ENCODE measurements around the gene CLPSL1.

CLPSL1 gene

GRCh38 chr6:35795453-35796071 lies 14.7 kb downstream of the CLPSL1 start:
- DNase-seq (ENCODE audit: low read depth in 3 of 3): no peak

GRCh38 chr6:35796236-35796635 lies 15.4 kb downstream of the CLPSL1 start:
- DNase-seq (ENCODE audit: low read depth in 3 of 3): no peak

GRCh38 chr6:35797837-35798526 lies 17.2 kb downstream of the CLPSL1 start:
- no peak for DNase-seq (ENCODE audit: low read depth in 3 of 3)

- no peak for DNase-seq (ENCODE audit: low read depth in 3 of 3)
These were observed 17.9 kb downstream of the CLPSL1 start for GRCh38 chr6:35798706-35799105.

- no peak for DNase-seq (ENCODE audit: low read depth in 3 of 3)
These were observed 20.3 kb downstream of the CLPSL1 start for GRCh38 chr6:35801148-35801547.

GRCh38 chr6:35804996-35805736 lies 24.3 kb downstream of the CLPSL1 start, which contains the start of gene LHFPL5:
Gene LHFPL5 (plus strand): TSS chr6:35805352. CDS start chr6:35805671, 319 bp downstream.
- DNase-seq (ENCODE audit: low read depth in 3 of 3): peak in 1 of 3 experiments; percentile 42

DNA sequence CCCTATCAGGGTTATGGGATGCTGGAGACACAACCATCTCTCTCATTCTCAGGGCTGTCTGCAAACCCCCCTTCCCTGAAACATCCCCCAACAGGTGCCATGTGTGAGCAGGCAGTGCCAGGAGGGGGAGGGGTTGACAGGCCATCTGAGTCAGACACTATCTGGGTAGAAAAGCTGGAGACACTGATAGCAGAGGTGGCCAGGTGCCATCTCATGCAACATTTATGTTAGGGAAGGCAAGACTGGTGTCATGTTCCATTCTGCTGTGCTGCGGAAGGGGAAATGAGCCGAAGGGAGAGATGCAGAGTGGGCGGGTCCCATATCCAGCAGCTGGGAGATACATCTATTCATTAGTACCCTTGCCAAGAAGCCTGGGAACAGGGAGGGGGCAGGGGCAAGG lies 27.9 kb downstream of the CLPSL1 start:
- DNase-seq (ENCODE audit: low read depth in 3 of 3): no peak

GRCh38 chr6:35809809-35810208 lies 29.0 kb downstream of the CLPSL1 start:
- no peak for DNase-seq (ENCODE audit: low read depth in 3 of 3)

GRCh38 chr6:35810971-35811698 lies 30.3 kb downstream of the CLPSL1 start:
- no peak for DNase-seq (ENCODE audit: low read depth in 3 of 3)

DNA sequence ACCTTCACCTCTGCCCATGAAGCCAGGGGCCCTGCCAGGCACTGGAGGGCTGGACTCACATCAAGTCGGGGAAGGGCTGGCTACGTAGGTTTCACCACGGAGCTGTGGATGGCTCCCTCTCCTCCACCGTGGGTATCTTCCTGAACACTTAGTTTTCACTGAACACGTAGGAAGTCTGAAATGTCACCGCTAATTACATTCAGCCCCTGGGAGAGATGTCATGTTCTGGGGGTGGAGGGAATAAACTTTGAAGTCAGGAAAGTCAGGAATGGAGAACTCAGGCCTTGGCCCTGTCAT lies 30.8 kb downstream of the CLPSL1 start:
- DNase-seq (ENCODE audit: low read depth in 3 of 3): no peak

GRCh38 chr6:35817515-35817914 lies 36.7 kb downstream of the CLPSL1 start:
- DNase-seq (ENCODE audit: low read depth in 3 of 3): no peak

GRCh38 chr6:35823601-35824000 lies 42.8 kb downstream of the CLPSL1 start:
- no peak for DNase-seq (ENCODE audit: low read depth in 3 of 3)

- DNase-seq (ENCODE audit: low read depth in 3 of 3): no peak
These were observed 43.9 kb downstream of the CLPSL1 start for GRCh38 chr6:35824552-35825192.

- no peak for DNase-seq (ENCODE audit: low read depth in 3 of 3)
These were observed 48.5 kb downstream of the CLPSL1 start for GRCh38 chr6:35829306-35829705.

DNA sequence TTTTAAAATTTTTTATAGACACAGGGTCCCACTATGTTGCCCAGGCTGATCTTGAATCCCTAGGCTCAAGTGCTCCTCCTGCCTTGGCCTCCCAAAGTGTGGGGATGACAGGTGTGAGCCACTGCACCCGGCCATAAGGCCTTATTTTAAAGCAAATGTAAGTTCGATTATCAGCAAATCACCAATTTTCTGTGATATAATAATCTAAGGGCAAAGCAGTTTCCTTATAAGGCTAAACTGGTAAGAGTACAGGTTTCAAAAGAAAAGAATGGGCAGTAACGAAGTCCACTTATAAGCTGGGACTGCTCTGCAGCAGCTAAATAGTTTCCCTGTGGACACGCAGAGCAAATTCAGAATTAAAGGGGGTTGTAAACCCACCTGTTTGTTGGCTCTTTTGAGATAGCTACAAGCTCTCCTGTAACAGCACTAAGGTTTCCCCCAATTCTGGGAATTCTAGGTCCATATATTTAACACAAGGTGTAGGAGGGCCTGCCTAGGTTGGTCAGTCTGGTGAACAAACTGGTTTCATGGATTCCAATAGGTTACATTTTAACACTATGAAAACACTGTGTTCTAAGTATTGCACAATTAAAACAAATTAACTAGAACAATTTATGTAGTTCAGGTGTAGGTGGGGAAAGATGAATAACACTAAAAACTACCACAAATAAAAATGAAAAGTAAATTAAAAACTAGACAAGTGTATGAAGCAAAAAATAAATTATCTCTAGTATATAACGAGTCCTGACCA lies 50.6 kb downstream of the CLPSL1 start:
- no peak for DNase-seq (ENCODE audit: low read depth in 3 of 3)

DNA sequence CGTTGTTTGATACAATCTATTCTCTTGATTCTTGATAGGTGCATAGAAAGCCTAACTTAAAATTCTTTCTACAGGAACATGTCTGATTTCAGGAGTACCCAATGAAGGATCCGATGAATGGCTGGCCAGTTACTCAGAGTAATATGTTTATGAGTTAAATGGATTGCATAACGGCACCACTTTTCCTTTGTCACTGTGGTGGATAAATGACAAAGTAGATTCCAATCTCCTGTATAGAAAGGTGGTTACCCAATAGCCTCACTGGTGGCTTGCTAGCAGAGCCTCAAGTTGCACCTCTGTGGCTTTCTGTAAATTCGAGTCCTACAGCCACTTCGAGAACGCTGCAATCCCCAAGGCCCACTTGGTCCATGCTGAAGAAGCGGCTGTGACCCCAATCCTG lies 52.7 kb downstream of the CLPSL1 start:
- DNase-seq (ENCODE audit: low read depth in 3 of 3): no peak

Measured in stimulated activated CD4-positive, alpha-beta T cell treated with anti-CD3 and anti-CD28 coated beads, TNF-alpha, amount 100 ng/mL, for 24 hours (primary cell).